Panc1 (cell line): ENCODE measurements around the gene CD93. TPM values are rescaled to one million over a fixed set of nuclear protein-coding genes. Genes with fewer than 3 reads are reported as not detected.

Experiments used
- ATAC-seq: fragments of 200-7000 bp; cut with Tn5 transposase; 2 replicates; pipeline ENCODE4 v1.9.1; 2020; ENCODE audit warnings: mild to moderate bottlenecking, moderate library complexity
- BruUV-seq: library from RNA; stranded (reverse); fragments of 400-500 nt; replicated peaks from 2 replicates; lab custom pipeline; 2021; lab: Mats Ljungman, UMichigan
- CTCF ChIA-PET: fragments of 300-600 bp; sonication (Branson Sonifier 250); formaldehyde crosslinking; loops from one replicate; lab custom pipeline; 2022; ENCODE audit warnings: antibody characterized with exemption; lab: Charles Lee
- POLR2A ChIA-PET: fragments of 300-600 bp; sonication (Branson Sonifier 250); formaldehyde crosslinking; loops from one replicate; lab custom pipeline; 2022; ENCODE audit warnings: antibody characterized with exemption; lab: Charles Lee
- DNase-seq: peaks from one replicate; pipeline ENCODE4 v3.0.0-alpha.2; 2010; ENCODE audit warnings: low read depth, low spot score
- H3K27ac ChIP-seq: 2 replicates; pipeline ENCODE4 v1.5.1; 2011; ENCODE audit warnings: mild to moderate bottlenecking, low read length, inconsistent platforms
- H3K27me3 ChIP-seq: fragments of 200-500 bp; sonication (Bioruptor generic); 2 replicates; pipeline ENCODE4 v1.6.0; 2014; ENCODE audit warnings: low read length, inconsistent platforms; ENCODE audit not compliant: control insufficient read depth, insufficient read depth
- H3K36me3 ChIP-seq: fragments of 200-500 bp; sonication (Bioruptor generic); 2 replicates; pipeline ENCODE4 v1.5.1; 2014; ENCODE audit warnings: inconsistent platforms, mild to moderate bottlenecking, low read length, moderate library complexity; ENCODE audit not compliant: control insufficient read depth, insufficient read depth
- H3K4me1 ChIP-seq: 2 replicates; pipeline ENCODE4 v1.5.1; 2011; ENCODE audit warnings: inconsistent platforms, mild to moderate bottlenecking, low read length, moderate library complexity; ENCODE audit not compliant: control insufficient read depth, insufficient read depth
- H3K4me3 ChIP-seq, 2 experiments: 2 replicates each; pipeline ENCODE4 v1.5.1; 2011 to 2012; ENCODE audit warnings: low read depth in 2 of 2, low read length in 2 of 2, mild to moderate bottlenecking in 2 of 2, inconsistent platforms in 1 of 2, moderate library complexity in 1 of 2
- H3K9me3 ChIP-seq: fragments of 200-500 bp; sonication (Bioruptor generic); 2 replicates; pipeline ENCODE4 v1.5.1; 2014; ENCODE audit warnings: low read depth, mild to moderate bottlenecking, inconsistent platforms, low read length, moderate library complexity; ENCODE audit not compliant: control insufficient read depth, insufficient read depth
- CTCF ChIP-seq: fragments of 450-650 bp; IDR thresholded peaks from 2 replicates; pipeline ENCODE4 v1.5.1; 2017; ENCODE audit warnings: mild to moderate bottlenecking
- POLR2AphosphoS5 ChIP-seq: IDR thresholded peaks from 2 replicates; pipeline ENCODE4 v1.6.1; 2012; ENCODE audit warnings: mild to moderate bottlenecking, low read depth, low read length, moderate library complexity
- REST ChIP-seq, 2 experiments: IDR thresholded peaks; 2 replicates each; pipeline ENCODE4 v1.6.1; 2011 to 2012; ENCODE audit warnings: low read depth in 2 of 2, control low read depth in 1 of 2, low read length in 1 of 2, mild to moderate bottlenecking in 1 of 2, moderate library complexity in 1 of 2; ENCODE audit not compliant: insufficient read depth in 1 of 2
- SIN3A ChIP-seq: IDR thresholded peaks from 2 replicates; pipeline ENCODE4 v1.6.1; 2012; ENCODE audit warnings: low read depth, mild to moderate bottlenecking, low read length, moderate library complexity, borderline replicate concordance; ENCODE audit not compliant: insufficient read depth
- TCF7L2 ChIP-seq: IDR thresholded peaks from 2 replicates; pipeline ENCODE4 v1.6.1; 2011; ENCODE audit warnings: mild to moderate bottlenecking, low read depth, low read length, inconsistent platforms
- in situ Hi-C: cut with HindIII; loops from 2 replicates; pipeline ENCODE4 v1.10.0; 2016; ENCODE audit warnings: low sequenced_read_pairs, low pct_unique_long_range_greater_than_20kb
- intact Hi-C: fragments of 100-400 bp; cut with micrococcal nuclease; formaldehyde crosslinking; loops from one replicate; pipeline ENCODE4 v1.10.0; 2022; ENCODE audit not compliant: unreplicated experiment
- total RNA-seq: library from RNA; stranded (reverse); gene quantifications from one replicate; pipeline ENCODE4 v1.2.1, GENCODE V29; 2021; ENCODE audit not compliant: unreplicated experiment

Gene CD93
- total RNA-seq, 1 experiment from 2014 or later: 0.10 TPM

- in situ Hi-C loops: no loop called here
- no peak for TF ChIP-seq REST (IDR thresholded peaks at IDR 0.05; ENCODE audit: insufficient read depth in 1 of 2, low read depth in 2 of 2, low read length in 1 of 2)
- TF ChIP-seq SIN3A: no peak
- TF ChIP-seq TCF7L2: no peak
- TF ChIP-seq CTCF: no peak
- Histone ChIP-seq H3K9me3 (no peaks in the 10 kb centered on the region), H3K27me3 (peaks cover 2% of the 10 kb centered on the region), H3K27ac (no peak overlapping the region), H3K36me3 (no peaks in the 10 kb centered on the region), H3K4me3 (no peak overlapping the region), H3K4me1 (no peaks in the 10 kb centered on the region)
- CTCF ChIA-PET: no interaction called here
- no peak for ATAC-seq
- POLR2A ChIA-PET: no interaction called here
- no TSS peak for BruUV-seq
- intact Hi-C loops: no loop called here
- DNase-seq: no peak
Measured at GRCh38 chr20:23084845-23085365, 1.2 kb downstream of the CD93 start.

- ATAC-seq: no peak
- ChIA-PET CTCF (no interaction called here), POLR2A (no interaction called here)
- H3K4me1 ChIP-seq: no peaks in the 10 kb centered on the region
- BruUV-seq: no TSS peak
- DNase-seq: no peak
- peaks cover 4% of the 10 kb centered on the region for H3K27me3 ChIP-seq
- no peak overlapping the region for H3K4me3 ChIP-seq
- no peaks in the 10 kb centered on the region for H3K9me3 ChIP-seq
- in situ Hi-C loops: no loop called here
- no peaks in the 10 kb centered on the region for H3K36me3 ChIP-seq
- TF ChIP-seq CTCF (no peak), POLR2AphosphoS5 (no peak), TCF7L2 (no peak), REST (IDR thresholded peaks at IDR 0.05; ENCODE audit: insufficient read depth in 1 of 2, low read depth in 2 of 2, low read length in 1 of 2) (no peak), SIN3A (no peak)
- H3K27ac ChIP-seq: no peak overlapping the region
- intact Hi-C loops: no loop called here
Measured at GRCh38 chr20:23084282-23084844, 1.8 kb downstream of the CD93 start.
